GM18519 (cell line): ENCODE data around the gene NUDT16.
A peak's percentile ranks its signal among the peaks of the same experiment; 100 is the strongest.
"Not testable (repeated sequence)": the region's sequence is repeated elsewhere in the genome, so short reads cannot be mapped to it uniquely, and the experiment has no call there.

ENCODE experiments used
- ATAC-seq: cut with Tn5 transposase; IDR thresholded peaks from one replicate; pipeline ENCODE4 v1.9.1; 2021; ENCODE audit warnings: mild to moderate bottlenecking, moderate library complexity; ENCODE audit not compliant: unreplicated experiment, low FRiP score

NUDT16 gene

DNA sequence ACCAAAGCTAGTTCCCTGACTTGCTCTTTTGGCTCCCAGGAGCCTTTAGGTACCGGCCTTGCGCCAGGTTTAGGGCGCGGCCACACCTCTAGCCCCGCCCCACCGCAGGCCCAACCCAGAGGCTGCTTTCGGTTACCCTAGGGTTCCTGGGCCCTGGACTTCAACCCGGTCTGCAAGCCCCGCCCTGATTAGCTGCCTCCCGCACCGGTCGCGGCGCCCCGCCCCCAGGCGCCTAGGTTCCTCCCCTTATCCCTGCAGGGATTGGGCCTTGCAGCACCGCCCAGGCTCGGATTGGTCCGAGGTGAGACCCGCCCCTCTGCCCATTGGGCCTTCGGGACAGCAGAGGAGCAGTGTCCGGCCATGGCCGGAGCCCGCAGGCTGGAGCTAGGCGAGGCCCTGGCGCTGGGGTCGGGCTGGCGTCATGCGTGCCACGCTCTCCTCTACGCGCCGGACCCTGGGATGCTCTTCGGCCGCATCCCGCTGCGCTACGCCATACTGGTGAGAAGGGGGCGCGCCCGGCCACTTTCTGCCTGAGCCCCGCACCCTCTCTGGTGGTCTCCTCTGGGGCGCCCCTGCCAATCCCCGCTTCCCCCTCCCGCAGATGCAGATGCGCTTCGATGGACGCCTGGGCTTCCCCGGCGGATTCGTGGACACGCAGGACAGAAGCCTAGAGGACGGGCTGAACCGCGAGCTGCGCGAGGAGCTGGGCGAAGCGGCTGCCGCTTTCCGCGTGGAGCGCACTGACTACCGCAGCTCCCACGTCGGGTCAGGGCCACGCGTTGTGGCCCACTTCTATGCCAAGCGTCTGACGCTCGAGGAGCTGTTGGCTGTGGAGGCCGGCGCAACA, at the start of gene NUDT16:
TSS of gene NUDT16 (plus strand) at position 330 of the 847 bp plus-strand sequence. CDS start at position 361, 31 bp downstream.
- ATAC-seq: peak; percentile 98

DNA sequence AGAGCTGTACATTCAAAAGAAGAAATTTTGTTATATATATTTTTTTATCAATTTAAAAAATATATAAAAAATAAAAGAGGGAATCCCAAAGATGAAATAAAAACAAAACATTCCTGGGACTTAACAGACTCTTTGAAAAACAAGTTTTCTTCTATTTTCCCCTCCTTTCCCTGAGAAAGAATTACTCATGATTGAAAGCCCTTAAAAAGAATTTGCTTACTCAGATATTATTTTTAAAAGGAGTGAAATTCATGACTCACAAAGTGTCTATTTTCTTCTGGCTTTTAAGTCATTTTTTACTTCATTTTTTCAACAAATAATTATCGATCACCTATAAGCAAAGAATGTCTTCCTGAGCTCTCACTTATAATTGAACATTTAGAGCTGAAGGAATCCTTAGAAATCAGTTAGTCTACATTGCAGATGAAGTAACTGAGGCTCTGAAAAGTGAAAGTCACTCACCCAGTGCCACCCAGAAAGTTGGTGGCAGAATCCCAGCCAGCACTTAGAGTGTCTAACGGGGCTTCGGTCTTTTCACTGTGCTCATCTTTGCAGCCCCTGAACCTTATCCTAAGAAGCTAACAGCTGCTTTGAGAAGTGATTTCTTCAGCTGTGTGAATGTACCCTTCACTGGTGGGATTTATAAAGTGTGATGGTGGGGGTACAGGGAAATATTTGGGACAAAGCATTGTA, 42.5 kb upstream of the NUDT16 start:
- no peak for ATAC-seq

DNA sequence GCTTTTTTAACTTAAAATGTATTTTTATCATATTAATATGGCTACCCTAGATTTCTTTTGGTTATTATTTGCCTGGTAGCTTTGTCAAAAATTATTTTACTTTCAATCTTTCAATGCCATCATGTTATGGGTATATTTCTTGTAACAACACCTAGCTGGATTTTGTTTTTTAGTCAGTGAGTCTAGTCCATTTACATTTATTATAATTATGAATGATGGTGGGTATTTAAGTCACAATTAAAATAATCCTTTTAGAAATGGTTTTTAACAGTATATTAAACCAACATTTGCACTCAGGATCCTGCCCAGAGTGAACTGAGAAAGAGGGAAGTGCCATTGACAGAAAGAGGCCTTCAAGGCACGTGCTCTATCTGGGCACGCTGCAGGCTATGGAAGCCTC, 39.8 kb upstream of the NUDT16 start:
- ATAC-seq: no peak

DNA sequence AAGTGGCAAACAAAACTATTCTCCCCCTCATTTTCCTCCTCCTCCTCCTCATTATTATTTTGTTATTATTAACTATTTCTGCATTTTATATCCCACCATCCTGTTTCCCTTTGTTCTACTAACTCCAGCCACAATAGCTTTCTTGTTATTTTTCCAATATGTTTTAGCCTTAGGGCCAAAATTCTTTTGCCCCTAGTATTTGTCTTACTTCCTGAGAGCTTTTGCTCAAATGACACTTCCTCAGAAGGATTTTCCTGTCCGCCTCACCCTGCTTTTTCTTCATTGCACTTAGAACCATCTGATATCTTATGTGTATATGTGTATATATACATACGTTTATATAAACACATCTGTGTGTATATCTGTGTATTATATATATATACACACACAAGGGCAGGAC, 32.7 kb upstream of the NUDT16 start:
- ATAC-seq: no peak

DNA sequence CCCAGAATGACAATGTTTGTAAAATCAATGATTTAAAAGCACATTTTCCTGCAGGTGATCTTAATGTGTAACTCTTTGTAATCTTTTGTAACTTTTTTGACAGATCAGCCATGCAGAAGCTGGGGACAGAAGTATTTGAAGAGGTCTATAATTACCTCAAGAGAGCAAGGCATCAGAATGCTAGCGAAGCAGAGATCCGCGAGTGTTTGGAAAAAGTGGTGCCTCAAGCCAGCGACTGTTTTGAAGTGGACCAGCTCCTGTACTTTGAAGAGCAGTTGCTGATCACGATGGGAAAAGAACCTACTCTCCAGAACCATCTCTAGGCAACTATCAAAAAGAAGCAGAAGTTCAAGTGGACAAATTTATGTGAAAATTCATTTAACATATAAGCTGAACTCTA, 32.1 kb upstream of the NUDT16 start:
- ATAC-seq: no peak

DNA sequence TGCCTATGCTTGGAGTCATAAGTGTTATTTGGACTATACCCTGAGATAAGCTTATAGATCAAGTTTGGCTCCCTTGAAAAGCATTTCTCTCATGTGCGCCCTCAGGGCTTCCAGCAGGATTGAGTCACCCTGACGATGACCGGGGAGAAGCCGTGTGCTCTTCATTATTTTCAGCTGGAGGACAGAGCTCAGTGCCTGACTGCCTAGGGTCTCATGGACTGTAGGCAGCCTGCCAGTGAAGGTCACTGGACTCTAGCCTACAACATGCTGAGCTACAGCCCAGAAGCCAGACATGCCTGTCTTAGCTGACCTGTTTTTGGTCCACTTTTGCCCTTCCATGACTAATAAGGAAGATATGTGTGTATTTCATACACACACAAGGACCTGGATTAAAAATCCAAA, 31.6 kb upstream of the NUDT16 start:
- no peak for ATAC-seq

DNA sequence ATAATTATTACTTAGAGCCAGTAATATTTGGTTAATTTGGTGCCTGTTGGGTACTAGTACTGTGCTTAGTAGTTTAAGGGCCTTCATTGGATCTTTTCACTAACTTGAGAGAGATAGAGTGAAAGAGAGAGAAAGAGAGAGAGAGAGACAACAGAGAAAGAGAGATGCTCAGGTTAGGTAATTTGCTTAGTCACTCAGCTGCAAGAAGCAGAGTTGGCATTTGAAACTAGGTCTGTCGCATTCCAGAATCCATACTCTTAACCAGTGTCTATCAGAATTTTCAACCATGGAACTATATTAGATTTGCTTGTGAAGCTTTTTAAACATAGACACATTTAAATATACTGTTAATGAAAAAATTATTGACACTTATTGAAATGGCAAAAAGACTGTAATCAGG, 31.1 kb upstream of the NUDT16 start:
- no peak for ATAC-seq

DNA sequence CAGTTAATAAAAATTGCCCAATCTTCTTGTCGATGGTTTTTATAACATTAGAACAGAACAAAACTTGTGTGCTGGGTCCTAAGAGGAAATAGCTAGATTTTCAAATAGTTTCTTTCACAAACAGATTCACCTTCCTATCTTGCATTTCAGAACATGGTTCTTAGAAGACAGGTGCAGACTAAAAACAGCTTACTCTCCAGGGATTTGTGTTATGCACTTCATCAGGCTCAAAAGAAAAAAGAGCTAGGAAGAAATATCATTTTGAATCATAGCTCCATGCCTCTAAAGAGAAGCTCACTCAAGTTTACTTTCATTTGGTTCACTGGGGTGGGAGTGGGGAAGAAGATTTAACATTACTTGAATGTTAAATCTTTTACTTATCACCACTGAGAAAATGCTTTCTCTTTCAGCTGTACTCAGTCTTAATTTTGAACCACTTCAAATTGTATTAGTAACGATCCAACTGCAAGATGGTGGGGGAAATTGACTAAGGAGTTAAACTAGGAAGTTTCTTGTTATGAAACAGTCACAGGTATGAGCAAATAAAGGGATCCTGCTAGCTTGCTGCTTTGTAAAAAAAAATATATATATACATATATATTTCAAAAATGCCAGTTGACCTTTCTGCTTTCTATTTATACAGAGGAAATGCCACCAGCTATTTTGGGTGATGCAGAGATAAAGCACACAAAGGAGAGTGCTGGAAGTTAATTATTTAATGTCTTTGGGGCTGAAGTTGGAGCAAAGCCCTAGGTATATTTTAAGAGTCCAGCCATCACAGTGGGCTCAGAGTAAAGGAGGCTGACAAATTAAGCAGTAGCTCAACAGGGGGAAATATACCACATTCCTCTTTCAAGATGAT, 28.3 kb upstream of the NUDT16 start:
- no peak for ATAC-seq

DNA sequence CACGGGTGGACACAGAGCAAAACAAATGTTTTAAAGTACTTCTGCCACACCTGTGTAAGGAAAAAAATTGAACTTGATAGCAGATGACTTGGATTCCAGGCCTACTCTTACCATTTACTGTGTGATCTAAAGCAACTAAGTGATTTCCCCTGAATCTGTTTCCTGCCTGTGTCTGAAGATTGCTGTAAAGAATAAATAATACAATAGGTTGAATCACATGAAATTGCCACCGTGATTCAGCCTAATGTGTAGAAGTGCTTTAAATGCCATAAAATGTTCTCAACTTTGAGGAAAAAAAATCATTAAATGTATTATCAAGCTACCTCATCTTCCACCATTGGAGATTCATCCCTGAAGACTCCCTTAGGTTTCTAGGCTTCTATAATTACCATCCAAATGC, 27.6 kb upstream of the NUDT16 start:
- no peak for ATAC-seq

DNA sequence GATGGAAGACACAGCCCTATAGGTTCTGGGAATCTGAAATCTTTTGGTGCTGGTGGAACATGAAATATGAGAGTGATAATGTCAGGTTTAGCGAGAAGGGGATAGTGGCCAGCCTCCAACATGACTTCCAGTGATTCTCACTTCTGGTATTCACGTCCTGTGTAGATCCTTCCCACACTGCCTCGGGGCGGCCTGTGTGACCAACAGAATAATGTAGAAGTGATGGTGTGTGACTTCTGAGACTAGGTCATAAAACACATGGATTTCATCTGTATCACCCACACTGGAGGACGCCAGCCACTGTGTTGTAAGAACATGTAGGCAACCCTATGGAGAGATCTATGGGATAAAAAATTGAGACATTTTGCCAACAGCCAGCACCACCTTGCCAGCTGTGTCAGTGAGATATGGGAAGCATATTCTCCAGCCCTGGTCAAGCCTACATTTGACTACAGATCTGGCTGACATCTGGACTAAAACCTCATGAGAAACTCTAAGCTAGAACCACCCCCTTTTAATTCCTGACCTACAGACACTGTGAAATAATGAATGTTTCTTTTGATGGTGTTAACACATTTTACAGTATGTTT, 25.5 kb upstream of the NUDT16 start:
- ATAC-seq: no peak

DNA sequence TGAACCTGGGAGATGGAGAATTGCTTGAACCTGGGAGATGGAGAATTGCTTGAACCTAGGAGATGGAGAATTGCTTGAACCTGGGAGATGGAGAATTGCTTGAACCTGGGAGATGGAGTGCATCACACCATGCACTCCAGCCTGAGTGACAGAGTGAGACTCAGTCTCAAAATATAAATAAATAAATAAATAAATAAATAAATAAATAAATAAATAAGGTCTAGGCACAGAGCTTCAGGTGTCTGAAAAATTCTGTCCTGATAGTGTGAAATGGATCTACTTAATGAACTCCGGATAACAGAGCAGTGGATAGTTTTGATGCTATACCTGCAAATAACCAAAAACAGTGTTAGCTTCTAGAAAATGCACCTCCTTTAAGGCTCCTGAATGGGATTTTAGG, 24.3 kb upstream of the NUDT16 start:
- ATAC-seq: no peak

DNA sequence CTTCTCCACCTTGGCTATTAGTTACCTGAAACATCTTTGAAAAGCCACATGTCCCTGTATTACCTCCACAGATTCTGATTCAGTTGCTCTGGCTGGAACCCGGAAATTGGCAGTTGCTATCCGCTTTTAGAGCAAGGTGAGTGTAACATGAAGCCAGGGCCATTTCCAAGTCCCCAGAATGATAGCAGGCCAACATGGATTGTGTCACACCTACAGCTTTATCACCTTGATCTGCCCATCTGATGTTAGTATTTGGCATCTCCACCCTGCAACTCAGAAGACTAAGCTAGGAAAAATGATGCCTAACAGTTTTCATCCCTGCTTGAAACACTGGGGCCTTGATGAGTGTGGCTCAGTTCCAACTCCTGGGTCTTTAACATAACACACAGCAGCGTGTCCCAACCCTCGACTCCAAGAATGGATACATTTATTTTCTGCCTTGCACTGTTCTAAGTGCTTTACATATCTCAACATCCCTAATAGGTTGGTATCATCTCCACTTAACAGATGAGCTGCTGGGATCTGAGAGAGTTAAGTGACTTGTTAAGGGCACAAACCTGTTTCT, 21.3 kb upstream of the NUDT16 start:
- ATAC-seq: no peak

DNA sequence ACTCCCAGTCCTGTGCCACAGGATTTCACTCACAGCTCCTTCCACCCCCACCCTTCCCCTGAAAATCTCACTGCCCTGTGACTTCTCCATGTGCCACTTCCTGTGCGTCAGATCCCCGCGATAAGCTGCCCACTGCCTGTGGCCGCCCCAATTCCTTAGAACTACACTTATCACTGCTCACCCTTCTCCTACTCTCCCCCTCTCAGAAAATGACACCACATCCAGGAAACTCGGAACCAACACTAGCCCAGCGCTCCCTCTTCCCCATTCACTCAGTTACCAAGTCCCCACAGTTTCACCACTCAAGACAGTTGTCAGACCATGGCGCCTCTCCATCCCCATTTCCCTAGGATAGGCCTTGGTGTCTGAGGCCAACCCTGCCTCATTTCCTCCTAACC, 20.5 kb upstream of the NUDT16 start:
- not testable (repeated sequence) for ATAC-seq

DNA sequence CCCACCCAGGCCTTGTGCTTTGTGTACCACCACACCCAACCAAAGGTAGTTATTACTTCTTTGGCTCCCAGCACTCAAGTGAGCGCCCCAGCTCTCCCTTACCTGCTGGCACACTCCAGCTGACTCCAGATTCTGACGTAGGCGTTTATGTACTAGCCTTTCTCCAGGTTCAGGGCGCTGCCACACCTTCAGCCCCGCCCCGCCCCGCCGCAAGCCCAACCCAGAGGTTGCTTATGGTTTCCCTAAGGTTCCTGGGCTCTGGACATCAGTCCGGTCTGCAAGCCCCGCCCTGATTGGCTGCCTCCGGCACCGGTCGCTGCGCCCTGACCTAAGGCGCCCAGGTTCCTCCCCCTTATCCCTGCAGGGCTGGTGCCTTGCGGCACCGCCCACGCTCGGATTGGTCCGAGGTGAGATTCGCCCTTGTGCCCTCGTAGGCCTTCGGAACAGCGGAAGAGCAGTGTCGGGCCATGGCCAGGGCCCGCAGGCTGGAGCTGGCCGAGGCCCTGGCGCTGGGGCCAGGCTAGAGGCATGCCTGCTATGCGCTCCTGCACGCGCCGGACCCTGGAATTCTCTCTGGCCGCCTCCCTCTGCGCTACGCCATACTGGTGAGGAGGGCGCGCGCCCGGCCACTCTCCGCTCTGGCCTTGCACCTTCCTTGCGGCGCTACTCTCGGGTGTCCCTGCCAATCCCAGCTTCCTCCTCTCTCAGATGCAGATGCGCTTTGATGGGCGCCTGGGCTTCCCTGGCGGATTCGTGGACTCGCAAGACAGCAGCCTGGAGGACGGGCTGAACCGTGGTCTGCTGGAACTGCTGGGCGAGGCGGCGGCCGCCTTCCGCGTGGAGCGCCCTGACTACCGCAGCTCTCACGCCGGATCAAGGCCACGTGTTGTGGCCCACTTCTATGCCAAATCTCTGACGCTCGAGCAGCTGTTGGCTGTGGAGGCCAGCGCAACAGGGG, 19.8 kb upstream of the NUDT16 start:
- ATAC-seq: no peak

DNA sequence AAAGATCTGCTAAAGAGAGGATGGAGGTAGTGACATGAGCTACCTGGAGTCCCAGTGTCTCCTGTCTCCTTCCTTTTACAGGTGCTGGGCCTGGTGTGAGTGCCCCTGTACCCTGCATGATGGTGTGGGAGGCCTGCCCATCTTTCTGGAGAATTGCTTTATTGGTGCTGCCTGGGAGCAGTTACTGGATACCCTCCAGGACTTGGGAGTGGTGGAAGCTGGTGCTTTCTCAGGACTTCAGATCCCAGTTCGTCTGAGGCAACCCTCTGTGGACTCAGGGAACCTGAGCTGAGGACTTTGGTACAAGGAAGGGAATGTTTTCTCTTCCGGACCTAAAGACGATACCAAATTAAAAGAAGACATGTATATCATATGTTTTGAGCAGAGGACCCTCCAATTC, 18.3 kb upstream of the NUDT16 start:
- no peak for ATAC-seq

DNA sequence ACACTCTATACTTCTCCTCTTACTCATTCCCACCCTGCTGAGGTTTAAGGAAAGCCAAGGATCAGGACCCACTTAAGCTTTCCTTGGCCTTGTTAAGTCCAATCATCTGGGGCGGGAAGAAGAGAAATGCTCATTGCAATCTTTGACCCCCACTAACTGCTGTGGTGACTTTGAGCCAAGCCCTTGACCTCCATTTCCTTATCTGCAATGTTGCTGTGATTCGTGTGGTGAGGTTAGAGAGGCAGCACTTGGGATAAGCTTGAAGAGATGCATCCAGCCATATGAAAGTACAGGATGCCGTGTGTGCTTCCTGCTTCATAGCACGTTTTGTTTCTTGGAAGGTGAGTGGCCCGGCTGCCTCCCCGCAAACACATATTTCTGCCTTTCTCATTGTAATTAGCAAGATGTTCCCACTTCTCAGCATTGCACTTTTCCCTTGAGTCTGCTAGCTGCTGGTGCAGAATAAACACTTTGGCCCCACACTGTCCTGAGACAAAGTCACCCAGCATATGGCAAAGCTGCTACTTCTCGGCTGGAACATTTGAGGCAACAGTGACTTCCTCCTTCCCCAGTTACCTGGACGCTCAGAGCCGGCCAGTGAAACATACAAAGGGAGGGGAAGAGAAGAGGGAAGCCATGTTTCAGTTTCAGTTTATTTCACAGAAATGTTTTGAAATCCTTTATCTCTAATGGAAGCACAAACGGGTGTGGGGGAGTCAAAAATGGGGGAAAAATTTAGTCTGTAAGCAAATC, 10.5 kb upstream of the NUDT16 start:
- ATAC-seq: no peak

DNA sequence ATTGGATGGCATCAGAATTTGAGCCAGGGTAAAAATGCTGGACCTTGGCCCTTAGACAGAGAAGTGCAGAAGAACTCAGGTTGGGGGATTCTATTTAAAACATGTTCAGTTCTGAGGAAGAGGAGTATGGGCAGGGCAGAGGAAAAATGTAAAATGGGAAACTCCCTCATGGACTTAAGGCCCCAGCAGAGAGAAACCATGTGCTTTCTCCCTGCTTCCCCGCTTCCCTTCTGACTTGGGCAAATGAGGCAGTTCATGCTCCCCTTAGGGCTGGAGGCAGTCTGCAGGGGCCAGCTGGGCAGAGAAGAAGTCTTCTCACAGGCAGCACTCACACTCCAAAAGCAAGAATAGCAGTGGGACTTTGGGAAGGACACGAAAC, 9.9 kb upstream of the NUDT16 start:
- ATAC-seq: no peak

DNA sequence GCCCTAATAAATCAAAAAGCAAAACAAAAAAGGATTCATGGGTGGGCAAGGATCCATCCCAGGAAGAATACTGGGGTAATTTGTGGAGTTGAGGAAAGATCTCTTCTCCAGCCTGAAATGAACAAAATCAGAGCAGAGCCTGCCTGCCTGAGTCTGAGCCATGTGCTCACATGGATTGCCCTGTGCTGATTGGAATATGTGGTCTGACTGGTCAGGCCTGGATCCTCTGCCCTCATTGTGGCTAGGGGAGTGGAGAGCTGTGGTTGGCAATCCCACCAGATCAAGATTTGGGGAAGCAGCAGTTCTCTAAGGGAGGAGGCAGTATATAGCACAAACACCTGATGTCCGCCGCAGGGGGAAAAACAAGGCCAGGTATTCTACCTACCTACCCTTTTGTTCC, 6.8 kb upstream of the NUDT16 start:
- ATAC-seq: no peak
